AML-193 (cell line): ENCODE results near the gene CPNE8.

Source experiments
- DNase-seq, 2 experiments: peaks; one replicate each; lab custom pipeline; 2025; lab: John Stamatoyannopoulos, UW

Gene CPNE8

GRCh38 chr12:38633511-38633910 lies 271.9 kb downstream of the CPNE8 start:
- no peak for DNase-seq

GRCh38 chr12:38629064-38629463 lies 276.3 kb downstream of the CPNE8 start:
- DNase-seq = no peak

- DNase-seq = no peak
Observed at GRCh38 chr12:38628288-38628687, 277.1 kb downstream of the CPNE8 start.

- DNase-seq = no peak
Observed at GRCh38 chr12:38625306-38625705, 280.1 kb downstream of the CPNE8 start.

- DNase-seq = no peak
Observed at GRCh38 chr12:38614171-38614570, 291.2 kb downstream of the CPNE8 start.

GRCh38 chr12:38610808-38611350 lies 294.5 kb downstream of the CPNE8 start:
- no peak for DNase-seq

GRCh38 chr12:38607295-38607694 lies 298.1 kb downstream of the CPNE8 start:
- no peak for DNase-seq
